Right renal cortex interstitium (tissue), 3 donors: ENCODE measurements around the gene REXO1. TPM values are rescaled to one million over a fixed set of nuclear protein-coding genes. Genes with fewer than 3 reads are reported as not detected.
A peak's percentile ranks its signal among the peaks of the same experiment; 100 is the strongest.
"Not testable (repeated sequence)": the region's sequence is repeated elsewhere in the genome, so short reads cannot be mapped to it uniquely, and the experiment has no call there.

ENCODE experiments used
- DNase-seq, 3 donors: peaks; one replicate each; pipeline ENCODE4 v3.0.0-alpha.2; 2013; ENCODE audit warnings: low read depth in 3 of 3, low spot score in 2 of 3
- polyA plus RNA-seq, 3 donors: library from polyadenylated mRNA; unstranded; fragments of 120-200 nt; gene quantifications; one replicate each; pipeline ENCODE4 v1.2.1, GENCODE V29; 2013; ENCODE audit not compliant: insufficient read length in 3 of 3

The REXO1 gene
- 10 to 100 TPM; 17.5 to 25.2 (median 23.4) TPM for polyA plus RNA-seq

DNA sequence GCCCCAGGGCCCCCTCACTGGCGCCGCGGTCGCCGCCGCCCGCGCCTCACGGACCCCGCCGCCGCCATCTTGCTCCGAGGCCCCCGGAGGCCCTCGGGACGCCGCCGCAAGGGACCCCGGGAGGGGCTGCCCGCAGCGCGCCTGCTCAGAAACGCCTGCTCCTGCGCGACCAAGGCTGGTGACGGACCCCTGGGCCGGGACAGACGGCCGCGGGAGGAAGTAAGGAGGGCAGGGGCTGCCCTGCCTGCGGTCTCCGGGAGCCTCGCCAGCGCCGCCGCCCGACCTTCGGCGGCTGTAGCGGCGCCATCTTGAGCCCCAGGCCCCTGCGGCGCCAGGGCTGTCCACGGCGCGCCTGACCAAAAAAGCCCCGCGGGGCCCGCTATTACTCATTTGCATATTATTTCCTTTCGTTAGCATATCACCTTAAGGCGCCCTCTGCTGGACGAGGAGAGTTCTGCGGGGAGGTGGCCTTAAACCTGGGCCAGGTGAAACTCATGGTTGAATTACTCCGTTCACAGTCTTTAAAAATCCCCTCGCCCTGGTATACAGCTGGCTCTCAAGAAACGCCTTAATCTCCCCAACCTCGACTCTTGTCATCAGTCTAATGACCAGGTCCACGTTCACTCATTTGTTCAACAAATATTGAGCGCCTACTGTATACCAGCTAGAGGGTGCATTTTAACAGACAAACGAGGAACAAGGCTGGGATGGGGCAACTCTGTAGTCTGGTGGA, at the start of gene REXO1:
Gene REXO1, minus strand, starts transcription at position 85 of the 733 bp plus-strand sequence. CDS start 125 bp downstream, outside the sequence.
- DNase-seq = peak; percentile 92 to 95 (median 92)

DNA sequence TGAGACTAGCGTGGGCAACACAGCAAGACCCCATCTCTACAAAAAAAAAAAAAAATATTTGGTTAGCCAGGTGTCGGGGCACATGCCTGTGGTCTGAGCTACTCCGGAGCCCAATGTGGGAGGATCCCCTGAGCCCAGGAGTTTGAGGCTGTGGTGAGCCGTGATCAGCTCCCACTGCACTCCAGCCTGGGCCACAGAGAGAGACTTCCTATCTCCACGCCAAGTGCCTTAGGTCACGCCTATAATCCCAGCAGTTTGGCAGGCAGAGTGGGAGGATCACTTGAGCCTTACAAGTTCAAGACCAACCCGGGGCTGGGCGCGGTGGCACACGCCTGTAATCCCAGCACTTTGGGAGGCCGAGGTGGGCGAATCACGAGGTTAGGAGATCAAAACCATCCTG, 48.2 kb upstream of the REXO1 start:
- no peak for DNase-seq

- DNase-seq = no peak
Observed at GRCh38 chr19:1893791-1894190, 45.5 kb upstream of the REXO1 start.

DNA sequence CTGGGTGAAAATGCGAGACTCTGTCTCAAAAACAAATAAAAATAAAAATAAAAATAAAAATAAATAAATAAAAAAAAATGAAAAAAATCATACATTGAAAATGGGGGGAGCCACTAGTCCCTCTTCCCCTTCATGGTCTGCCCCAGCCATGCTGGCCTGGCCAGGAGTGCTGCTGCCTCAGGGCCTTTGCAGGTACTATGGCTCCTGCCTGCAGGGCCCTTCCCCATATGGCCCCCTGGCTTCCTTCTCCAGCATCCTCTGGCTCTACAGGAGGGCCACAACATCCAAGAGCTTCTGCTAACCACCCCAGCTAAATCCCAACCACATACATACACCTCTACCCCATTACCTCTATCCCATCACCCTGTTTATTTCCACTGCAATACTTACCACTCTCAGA, 41.6 kb upstream of the REXO1 start:
- no peak for DNase-seq

DNA sequence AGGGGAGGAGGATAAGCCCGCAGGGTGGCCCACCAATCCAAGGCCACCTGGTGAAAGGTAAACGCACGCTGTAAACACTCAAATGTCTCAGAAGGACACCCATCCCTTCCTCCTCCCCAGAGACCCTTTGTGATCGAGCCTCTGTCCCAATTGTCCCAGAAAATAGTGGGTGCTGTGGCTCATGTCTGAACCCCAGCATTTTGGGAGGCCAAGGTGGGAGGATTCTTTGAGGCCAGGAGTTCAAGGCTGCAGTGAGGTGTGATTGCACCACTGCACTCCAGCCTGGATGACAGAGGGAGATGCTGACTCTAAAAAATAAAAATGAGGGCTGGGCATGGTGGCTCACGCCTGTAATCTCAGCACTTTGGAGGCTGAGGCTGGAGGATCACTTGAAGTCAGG, 40.1 kb upstream of the REXO1 start:
- no peak for DNase-seq

DNA sequence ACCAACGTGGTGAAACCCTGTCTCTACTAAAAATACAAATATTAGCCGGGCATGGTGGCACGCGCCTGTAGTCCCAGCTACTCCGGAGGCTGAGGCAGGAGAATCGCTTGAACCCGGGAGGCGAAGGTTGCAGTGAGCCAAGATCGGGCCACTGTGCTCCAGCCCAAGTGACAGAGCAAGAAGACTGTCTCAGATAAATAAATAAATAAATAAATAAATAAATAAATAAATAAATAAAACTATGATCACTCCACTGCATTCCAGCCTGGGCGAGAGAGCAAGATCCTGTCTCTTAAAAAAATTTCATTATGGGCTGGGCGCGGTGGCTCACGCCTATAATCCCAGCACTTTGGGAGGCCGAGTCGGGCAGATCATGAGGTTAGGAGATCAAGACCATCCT, 38.1 kb upstream of the REXO1 start:
- not testable (repeated sequence) for DNase-seq

DNA sequence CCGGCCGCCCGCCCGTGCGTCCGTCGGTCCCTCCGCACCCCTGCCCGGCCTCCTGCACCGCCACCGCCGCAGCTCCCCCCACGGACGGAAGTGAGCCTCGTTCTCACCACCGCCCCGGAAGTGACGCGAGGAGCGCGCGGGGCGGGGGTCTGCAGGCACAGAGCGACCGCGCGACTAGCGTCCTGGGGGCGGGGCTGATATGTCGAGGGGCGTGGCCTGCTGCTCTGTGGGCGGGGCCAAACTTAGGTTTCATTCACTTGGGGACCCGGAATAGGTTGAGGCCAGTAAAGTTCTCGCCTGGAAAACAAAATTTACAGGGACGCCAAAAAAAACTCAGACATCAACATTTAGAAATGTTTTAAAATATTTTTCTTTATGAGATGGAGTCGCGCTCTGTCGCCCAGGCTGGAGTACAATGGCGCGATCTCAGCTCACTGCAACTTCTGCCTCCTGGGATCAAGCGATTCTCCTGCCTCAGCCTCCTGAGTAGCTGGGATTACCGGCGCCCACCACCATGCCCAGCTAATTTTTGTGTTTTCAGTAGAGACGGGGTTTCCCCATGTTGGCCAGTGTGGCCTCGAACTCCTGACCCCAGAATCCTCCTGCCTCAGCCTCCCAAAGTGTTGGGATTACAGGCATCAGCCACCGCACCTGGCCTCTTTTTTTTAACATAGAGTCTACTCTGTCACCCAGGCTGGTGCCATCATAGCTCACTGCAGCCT, 37.3 kb upstream of the REXO1 start, which contains the start of gene ABHD17A:
Gene ABHD17A, minus strand, starts transcription at position 99 of the 722 bp plus-strand sequence. CDS start 3,930 bp downstream, outside the sequence.
- DNase-seq = peak in 2 of 3 donors; percentile 90 to 91

DNA sequence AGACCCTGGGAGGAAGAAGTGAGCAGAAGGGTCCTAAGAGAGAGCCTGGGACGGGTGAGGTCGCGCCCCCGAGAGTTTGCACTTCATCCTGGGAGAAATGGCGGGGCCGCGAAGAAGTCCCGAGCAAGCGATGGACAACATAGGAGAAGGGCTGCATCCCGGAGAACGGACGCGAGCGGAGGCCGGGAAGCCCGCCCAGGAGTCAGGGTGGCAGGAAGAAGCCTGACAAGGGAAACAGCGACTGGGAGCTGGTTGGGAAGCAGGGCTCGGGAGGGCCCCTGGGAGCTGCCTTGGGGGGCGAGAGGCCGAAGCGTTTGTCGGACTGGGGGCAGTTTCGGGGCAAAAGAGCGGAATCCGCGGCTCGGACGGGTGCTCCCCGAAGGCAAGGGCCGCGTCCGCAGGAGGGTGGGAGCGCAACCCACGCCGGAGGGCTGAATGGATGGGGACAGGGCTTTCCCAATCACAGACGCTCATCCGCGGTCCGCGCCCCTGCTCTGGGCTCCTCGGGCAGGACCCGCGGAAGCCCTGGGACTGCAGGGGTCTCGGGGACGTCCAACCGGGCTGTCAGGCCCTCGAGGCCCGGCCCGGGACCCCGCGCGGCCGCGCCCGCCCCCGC, 36.5 kb upstream of the REXO1 start:
- DNase-seq = no peak

DNA sequence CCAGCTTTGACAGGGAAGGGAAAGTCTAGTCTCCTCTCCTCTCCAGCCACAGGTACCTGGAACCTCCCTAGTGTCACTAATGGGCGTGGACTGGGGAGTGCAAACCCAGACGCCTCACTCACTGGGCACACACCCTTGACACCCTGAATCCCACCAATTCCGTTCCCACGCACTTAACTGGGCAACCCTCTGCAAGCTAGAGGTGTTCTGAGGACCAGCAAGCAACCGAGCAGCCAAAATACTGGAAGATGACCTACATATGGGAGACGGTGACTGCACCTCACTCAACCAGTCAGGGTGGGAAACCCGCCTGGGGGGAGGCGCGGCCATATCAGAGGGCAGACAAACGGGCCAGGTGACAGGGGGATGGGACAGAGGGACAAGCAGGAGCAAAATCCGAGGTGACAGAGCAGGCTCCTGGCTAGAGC, 36.0 kb upstream of the REXO1 start:
- no peak for DNase-seq

DNA sequence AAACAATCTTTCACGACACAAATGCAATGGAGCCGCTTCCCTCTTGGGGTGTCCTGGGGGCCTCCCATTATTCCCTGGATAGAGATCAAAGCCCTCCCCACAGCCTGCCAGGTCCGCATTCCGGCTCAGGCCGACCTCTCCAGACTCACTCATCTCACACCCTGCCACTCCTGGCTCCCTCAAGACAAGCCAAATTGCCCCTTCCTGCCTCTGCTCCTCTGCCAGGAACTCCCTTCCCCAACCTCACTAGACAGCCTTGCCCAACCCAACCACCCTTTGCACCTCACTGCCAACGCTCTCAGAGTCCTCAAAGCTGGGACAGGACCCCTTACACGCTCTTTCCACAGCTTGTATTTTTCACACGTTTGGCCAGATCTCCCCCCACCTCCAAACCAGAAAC, 35.5 kb upstream of the REXO1 start:
- no peak for DNase-seq

- no peak for DNase-seq
Observed at GRCh38 chr19:1882786-1883692, 34.8 kb upstream of the REXO1 start.

DNA sequence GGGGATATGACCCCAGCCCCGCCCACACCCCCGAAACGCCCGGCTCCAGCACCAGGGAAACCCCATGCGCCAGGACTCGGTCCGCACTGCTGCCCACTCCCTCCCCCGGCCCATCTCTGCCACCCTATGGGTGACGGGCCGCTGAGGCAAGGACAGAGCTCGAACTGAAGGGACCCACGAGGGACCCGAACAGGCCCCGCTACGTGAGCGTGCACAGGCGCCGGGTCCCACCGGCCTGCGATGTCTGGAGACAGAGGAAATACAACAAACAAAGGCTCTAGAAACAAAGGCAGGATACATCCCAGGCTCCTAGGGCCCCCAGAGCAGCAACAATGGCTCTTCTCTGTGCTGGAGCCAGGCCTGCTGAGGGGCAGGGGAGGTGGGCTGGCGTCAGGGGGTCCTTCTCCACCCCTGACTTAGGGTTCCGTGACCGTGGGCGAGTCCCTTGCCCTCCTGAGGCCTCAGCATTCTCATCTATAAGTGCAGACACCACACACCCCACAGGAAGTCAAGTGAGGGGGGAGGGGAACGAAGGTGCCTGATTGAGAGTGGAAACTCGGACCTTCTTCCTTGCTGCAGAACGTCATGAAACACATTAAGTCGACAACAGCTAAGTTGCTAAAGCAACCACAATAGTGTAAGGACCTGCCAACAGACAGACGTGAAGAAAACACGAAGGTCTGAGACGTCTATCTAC, 34.0 kb upstream of the REXO1 start:
- no peak for DNase-seq

- not testable (repeated sequence) for DNase-seq
Observed at GRCh38 chr19:1881393-1882088, 33.3 kb upstream of the REXO1 start.

GRCh38 chr19:1880611-1881392, 32.5 kb upstream of the REXO1 start:
- DNase-seq = no peak

DNA sequence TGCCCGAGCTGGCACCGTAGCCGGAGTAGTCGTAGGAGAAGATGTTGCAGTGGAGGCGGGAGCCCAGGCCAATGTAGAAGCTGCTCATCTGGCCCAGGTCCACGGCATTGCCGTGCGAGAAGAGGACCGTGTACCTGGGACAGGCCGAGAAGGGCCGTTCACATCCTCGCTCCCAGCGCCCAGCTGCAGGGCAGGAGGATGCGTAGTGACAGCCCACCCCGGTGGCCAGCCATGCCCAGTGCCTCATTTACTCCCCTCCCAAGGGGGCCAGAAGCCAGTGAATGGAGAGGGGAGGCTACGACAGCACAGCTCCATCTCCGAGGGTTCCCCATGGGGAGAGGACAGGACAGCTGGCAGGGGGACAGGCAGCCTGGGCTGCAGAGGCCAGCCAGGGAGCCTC, 31.7 kb upstream of the REXO1 start:
- DNase-seq = not testable (repeated sequence)

DNA sequence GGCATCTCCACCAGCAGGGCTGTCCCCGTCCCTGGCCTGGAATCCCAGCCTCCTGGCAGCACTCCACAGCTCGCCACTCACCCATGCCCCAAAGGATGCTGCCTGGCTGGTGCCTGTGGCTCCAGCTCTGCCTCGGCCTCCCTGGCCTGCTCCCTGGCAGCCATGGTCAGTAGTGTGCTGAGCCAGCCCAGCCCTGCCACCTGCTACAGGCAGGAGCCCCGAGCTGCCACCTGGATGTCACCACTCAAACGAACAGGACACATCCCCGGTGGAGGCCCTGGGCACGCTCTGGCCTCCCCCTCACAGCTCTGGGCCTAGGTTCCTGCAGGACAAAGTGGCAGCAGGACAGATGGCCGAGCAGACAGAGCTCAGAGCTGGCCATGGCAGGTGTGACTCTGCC, 30.3 kb upstream of the REXO1 start:
- not testable (repeated sequence) for DNase-seq

DNA sequence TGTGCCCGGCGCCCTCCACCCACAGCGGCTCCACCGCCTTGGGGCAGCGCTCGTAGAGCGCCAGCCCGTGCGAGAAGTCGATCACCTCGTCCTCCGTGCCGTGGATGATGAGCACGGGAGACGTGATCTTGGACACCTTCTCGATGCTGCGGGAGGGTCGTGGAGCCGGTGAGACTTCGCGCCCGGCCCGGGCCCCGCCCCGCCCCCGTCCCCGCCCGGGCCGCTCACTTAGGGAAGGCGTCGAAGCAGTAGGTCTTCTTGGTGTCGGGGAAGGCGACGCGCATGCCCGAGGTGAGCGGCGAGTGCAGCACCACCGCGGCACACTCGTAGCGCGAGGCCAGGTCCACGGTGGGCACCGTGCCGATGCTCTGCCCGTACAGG, 29.0 kb upstream of the REXO1 start:
- DNase-seq = not testable (repeated sequence)

DNA sequence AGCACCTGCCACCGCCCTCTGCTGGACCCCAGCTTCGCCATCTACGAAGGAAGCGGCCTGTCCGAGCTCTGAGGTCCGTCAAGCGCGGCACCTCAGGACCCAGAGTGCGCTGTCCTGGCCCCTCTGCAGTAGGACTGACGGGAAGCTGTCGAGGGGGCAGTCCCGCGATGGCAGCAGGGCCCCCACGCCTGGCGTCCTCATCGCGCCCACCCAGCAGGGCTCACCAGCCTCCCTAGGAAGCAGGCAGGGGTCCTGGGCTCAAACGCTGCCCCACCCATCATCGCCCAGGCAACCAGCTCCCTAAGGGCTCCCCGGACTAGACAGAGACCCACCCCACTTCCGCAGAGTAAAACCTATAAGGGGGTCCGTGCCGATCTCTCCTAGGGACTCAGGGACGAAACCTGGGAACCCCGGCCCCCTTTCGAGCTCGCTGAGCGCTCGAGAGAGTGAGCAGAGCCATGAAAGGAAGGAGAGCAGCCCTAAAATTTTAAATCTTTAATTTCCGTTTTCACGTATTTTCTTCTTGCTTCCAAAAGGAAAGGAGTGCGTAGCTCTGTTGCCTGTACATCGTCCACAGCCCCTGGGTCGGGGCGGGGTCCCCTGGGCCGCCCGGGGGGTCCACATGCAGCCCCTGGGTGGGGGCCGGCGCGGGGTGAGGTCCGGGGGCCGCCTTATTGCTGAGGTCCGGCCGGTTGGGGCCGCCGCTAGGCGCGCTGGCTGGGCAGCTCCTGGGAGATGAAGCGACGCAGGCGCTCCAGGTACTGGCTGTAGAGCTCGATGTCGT, 28.4 kb upstream of the REXO1 start:
- DNase-seq = not testable (repeated sequence)
